Neuron (in vitro differentiated cells): ENCODE results near the gene AKAP8.
A peak's percentile ranks its signal among the peaks of the same experiment; 100 is the strongest.
"Not testable (repeated sequence)": the region's sequence is repeated elsewhere in the genome, so short reads cannot be mapped to it uniquely, and the experiment has no call there.

Experiments
- H2AFZ ChIP-seq: one replicate; pipeline ENCODE4 v1.6.1; 2013; ENCODE audit warnings: low read depth, mild to moderate bottlenecking, inconsistent platforms, low read length, moderate library complexity
- H3K27me3 ChIP-seq: one replicate; pipeline ENCODE4 v1.6.1; 2013; ENCODE audit warnings: low read length; ENCODE audit not compliant: insufficient read depth
- H3K36me3 ChIP-seq: one replicate; pipeline ENCODE4 v1.6.1; 2013; ENCODE audit warnings: low read length; ENCODE audit not compliant: insufficient read depth
- H3K4me1 ChIP-seq: one replicate; pipeline ENCODE4 v1.6.1; 2013; ENCODE audit warnings: low read length; ENCODE audit not compliant: insufficient read depth
- H3K4me3 ChIP-seq: 2 replicates; pipeline ENCODE4 v1.5.1; 2013; ENCODE audit warnings: mild to moderate bottlenecking, low read length, moderate library complexity
- H3K9me3 ChIP-seq: one replicate; pipeline ENCODE4 v1.6.1; 2013; ENCODE audit warnings: low read length

Gene AKAP8

GRCh38 chr19:15419413-15420025, 39.9 kb upstream of the AKAP8 start:
- Histone ChIP-seq H3K27me3 (no peaks in the 10 kb centered on the region), H2AFZ (no peak overlapping the region), H3K36me3 (peaks cover 48% of the 10 kb centered on the region), H3K9me3 (peaks cover 10% of the 10 kb centered on the region), H3K4me1 (peaks cover 15% of the 10 kb centered on the region), H3K4me3 (no peak overlapping the region)

- no peaks in the 10 kb centered on the region for H3K27me3 ChIP-seq
- peaks cover 8% of the 10 kb centered on the region for H3K9me3 ChIP-seq
- H3K4me3 ChIP-seq: peak within 1 kb of the TSS; percentile 95
- H3K4me1 ChIP-seq: peaks cover 15% of the 10 kb centered on the region
- no peak within 1 kb of the TSS for H2AFZ ChIP-seq
- H3K36me3 ChIP-seq: peaks cover 41% of the 10 kb centered on the region
Observed at GRCh38 chr19:15418579-15419412, 39.2 kb upstream of the AKAP8 start, which contains the start of gene AKAP8L. TSS of gene AKAP8L (minus strand) at chr19:15418988. CDS start at chr19:15418923, 65 bp downstream.

DNA sequence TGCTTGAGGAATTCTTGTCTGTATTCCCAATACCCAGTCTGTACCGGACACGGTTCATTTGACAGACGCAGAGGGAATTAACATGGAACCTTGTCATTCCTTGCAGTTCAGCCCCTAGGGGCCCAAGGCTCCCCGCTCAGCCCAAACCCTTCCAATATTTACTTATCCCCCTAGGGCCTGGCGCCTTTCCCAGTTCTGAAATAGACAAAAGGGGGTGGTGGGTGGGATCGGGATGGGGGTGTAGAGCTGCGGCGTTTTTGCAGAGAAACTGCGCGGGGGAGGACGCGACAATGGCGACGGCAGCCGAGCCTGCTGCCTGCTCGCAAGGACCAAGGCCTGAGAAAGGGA, 38.6 kb upstream of the AKAP8 start:
- Histone ChIP-seq H3K27me3 (no peaks in the 10 kb centered on the region), H3K9me3 (peaks cover 2% of the 10 kb centered on the region), H3K4me3 (peak overlapping the region; percentile 95), H3K36me3 (peaks cover 40% of the 10 kb centered on the region), H2AFZ (no peak overlapping the region), H3K4me1 (peaks cover 15% of the 10 kb centered on the region)

- Histone ChIP-seq H3K9me3 (no peaks in the 10 kb centered on the region), H3K36me3 (peaks cover 35% of the 10 kb centered on the region), H3K27me3 (no peaks in the 10 kb centered on the region), H3K4me1 (peaks cover 15% of the 10 kb centered on the region), H2AFZ (no peak overlapping the region), H3K4me3 (peak overlapping the region; percentile 95)
Observed at GRCh38 chr19:15417699-15418098, 38.1 kb upstream of the AKAP8 start.

GRCh38 chr19:15412832-15413231, 33.2 kb upstream of the AKAP8 start:
- Histone ChIP-seq H3K36me3 (peaks cover 54% of the 10 kb centered on the region), H3K9me3 (no peaks in the 10 kb centered on the region), H3K4me3 (no peak overlapping the region), H3K27me3 (no peaks in the 10 kb centered on the region), H3K4me1 (peaks cover 11% of the 10 kb centered on the region), H2AFZ (no peak overlapping the region)

- not testable (repeated sequence) for H3K4me1 ChIP-seq, H2AFZ ChIP-seq, H3K4me3 ChIP-seq, H3K27me3 ChIP-seq, H3K9me3 ChIP-seq
- peaks cover 54% of the 10 kb centered on the region for H3K36me3 ChIP-seq
Observed at GRCh38 chr19:15411351-15411750, 31.8 kb upstream of the AKAP8 start.

GRCh38 chr19:15404780-15405211, 25.2 kb upstream of the AKAP8 start:
- Histone ChIP-seq H3K36me3 (peaks cover 70% of the 10 kb centered on the region), H2AFZ (no peak overlapping the region), H3K4me1 (peaks cover 6% of the 10 kb centered on the region), H3K4me3 (no peak overlapping the region), H3K27me3 (no peaks in the 10 kb centered on the region), H3K9me3 (no peaks in the 10 kb centered on the region)

GRCh38 chr19:15404097-15404779, 24.7 kb upstream of the AKAP8 start:
- Histone ChIP-seq H2AFZ (no peak overlapping the region), H3K4me3 (no peak overlapping the region), H3K27me3 (no peaks in the 10 kb centered on the region), H3K9me3 (no peaks in the 10 kb centered on the region), H3K36me3 (peaks cover 70% of the 10 kb centered on the region), H3K4me1 (peaks cover 6% of the 10 kb centered on the region)

- Histone ChIP-seq H3K9me3 (no peaks in the 10 kb centered on the region), H3K36me3 (peaks cover 75% of the 10 kb centered on the region), H3K27me3 (no peaks in the 10 kb centered on the region), H2AFZ (no peak overlapping the region), H3K4me1 (peaks cover 6% of the 10 kb centered on the region), H3K4me3 (no peak overlapping the region)
Observed at GRCh38 chr19:15403151-15403531, 23.6 kb upstream of the AKAP8 start.

DNA sequence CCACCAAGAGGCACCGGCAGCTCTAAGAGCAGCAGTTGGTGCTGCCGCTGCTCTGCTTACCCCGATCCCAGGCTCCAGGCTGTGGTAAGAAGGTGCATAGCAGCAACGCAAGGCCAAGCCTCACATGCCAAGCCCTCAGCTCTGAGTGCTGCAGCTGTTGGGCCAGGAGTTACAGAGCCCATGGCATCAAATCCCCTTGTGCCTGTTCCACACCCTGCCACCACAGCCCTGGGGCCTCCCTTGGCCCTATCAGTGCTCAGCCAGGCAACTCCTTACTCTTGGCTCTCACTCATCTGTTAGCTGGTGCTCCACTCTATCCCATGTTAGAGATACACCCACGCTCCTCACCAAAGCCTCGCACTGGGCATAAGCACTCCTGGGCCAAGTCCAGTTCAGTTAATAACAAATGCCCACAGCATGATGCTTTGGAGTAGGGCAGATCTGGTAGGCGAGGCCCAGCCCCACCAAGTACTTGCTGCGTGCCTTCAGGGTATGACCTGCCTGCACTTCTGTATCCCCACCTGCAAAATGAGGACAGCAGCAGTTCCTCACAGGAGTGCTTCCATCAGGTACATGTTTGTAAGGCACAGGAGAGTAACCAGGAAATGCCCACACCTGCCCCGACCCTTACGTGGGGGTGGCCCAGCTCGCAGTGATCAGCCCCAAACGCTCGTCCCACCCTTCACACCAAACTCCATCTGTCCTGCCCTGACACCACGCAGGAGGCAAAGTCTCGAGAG, 23.0 kb upstream of the AKAP8 start:
- Histone ChIP-seq H2AFZ (no peak overlapping the region), H3K27me3 (no peaks in the 10 kb centered on the region), H3K4me1 (peaks cover 6% of the 10 kb centered on the region), H3K36me3 (peaks cover 75% of the 10 kb centered on the region), H3K9me3 (no peaks in the 10 kb centered on the region), H3K4me3 (no peak overlapping the region)

- H3K4me1 ChIP-seq: peaks cover 6% of the 10 kb centered on the region
- no peaks in the 10 kb centered on the region for H3K9me3 ChIP-seq
- no peaks in the 10 kb centered on the region for H3K27me3 ChIP-seq
- no peak overlapping the region for H3K4me3 ChIP-seq
- peaks cover 79% of the 10 kb centered on the region for H3K36me3 ChIP-seq
- H2AFZ ChIP-seq: no peak overlapping the region
Observed at GRCh38 chr19:15401397-15401710, 21.8 kb upstream of the AKAP8 start.

DNA sequence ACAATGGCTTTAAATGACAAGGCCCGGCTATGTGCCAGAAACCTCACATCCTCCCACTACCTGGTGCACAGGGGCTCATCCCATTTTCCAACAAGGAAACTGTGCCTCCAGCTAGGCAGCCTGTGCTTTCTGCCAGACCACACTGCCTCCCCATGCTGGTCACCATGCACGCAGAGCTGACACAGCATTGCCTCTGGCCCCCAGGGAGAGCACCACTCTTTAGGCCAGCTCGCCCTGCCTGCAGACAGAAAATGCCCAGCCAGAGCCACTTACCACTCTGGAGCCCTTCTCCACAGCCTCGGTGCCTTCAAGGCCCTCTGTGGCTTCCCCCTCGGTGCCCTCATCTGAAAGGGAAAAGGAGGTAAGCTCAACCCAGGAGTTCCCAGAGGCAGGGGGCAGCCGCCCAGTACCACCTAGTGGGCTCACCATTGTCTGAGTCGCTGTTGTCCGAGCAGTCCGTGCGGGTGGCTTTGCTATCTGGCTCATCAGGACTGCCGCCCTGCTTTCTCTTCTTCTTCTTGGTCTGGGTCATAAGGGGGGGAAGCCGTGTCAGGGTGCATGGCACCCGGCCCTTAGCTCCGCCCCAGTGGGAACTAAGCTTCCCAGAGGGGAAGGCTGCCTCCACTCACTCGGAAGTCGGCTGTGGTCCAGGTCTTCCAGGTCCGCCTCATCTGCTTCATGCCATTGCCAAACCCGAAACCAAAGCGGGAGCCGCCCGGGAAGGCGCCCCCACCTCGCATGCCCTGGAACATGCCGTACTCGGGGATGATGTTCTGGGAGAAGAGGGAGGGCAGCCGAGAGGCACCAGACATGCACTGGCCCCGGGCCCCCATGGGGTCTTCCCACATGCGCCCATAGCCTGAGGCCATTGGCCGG, 21.2 kb upstream of the AKAP8 start:
- Histone ChIP-seq H3K4me3 (no peak overlapping the region), H3K36me3 (peaks cover 81% of the 10 kb centered on the region), H3K27me3 (no peaks in the 10 kb centered on the region), H3K4me1 (peaks cover 6% of the 10 kb centered on the region), H2AFZ (no peak overlapping the region), H3K9me3 (peaks cover 2% of the 10 kb centered on the region)
